CD4-positive, alpha-beta T cell treated with Interleukin-15 for 4 hours (primary cell): ENCODE data around the gene SLC24A4.

ENCODE experiments used
- DNase-seq: peaks from one replicate; pipeline ENCODE4 v3.0.0-alpha.2; 2020; ENCODE audit warnings: low spot score

Gene SLC24A4

GRCh38 chr14:92481386-92481785, 158.4 kb downstream of the SLC24A4 start:
- no peak for DNase-seq

GRCh38 chr14:92481811-92482555, 159.0 kb downstream of the SLC24A4 start:
- DNase-seq = no peak

GRCh38 chr14:92482621-92483319, 159.8 kb downstream of the SLC24A4 start:
- DNase-seq = no peak

- DNase-seq = no peak
These were observed 161.3 kb downstream of the SLC24A4 start for GRCh38 chr14:92484132-92484823.

GRCh38 chr14:92486881-92487280, 163.9 kb downstream of the SLC24A4 start:
- no peak for DNase-seq

DNA sequence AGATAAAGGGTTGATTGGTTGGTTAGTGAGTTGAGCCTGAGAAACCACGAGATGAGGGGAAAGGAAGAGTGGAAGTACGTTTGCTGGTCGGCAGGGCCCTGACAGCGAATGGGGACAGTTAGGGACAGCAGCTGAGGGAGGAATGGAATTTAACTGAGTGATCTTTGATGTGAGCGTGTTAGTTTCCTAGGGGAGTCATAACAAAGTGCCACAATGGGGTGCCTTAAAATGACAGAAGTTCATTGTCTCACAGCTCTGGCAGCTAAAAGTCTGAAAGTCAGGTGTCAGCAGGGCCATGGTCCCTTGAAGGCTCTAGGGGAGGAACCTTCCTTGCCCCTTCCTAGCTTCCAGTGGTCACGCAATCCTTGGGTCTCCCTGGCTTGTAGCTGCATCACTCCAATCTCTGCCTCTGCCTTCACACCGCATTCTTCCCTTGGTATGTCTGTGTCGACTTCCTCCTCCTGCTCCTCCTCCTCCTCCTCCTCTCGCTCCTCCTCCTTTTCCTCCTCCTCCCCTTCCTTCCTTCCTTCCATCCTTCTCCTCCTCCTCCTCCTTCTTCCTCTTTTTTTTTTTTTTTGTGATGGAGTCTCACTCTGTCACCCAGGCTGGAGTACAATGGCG, 164.7 kb downstream of the SLC24A4 start:
- no peak for DNase-seq

DNA sequence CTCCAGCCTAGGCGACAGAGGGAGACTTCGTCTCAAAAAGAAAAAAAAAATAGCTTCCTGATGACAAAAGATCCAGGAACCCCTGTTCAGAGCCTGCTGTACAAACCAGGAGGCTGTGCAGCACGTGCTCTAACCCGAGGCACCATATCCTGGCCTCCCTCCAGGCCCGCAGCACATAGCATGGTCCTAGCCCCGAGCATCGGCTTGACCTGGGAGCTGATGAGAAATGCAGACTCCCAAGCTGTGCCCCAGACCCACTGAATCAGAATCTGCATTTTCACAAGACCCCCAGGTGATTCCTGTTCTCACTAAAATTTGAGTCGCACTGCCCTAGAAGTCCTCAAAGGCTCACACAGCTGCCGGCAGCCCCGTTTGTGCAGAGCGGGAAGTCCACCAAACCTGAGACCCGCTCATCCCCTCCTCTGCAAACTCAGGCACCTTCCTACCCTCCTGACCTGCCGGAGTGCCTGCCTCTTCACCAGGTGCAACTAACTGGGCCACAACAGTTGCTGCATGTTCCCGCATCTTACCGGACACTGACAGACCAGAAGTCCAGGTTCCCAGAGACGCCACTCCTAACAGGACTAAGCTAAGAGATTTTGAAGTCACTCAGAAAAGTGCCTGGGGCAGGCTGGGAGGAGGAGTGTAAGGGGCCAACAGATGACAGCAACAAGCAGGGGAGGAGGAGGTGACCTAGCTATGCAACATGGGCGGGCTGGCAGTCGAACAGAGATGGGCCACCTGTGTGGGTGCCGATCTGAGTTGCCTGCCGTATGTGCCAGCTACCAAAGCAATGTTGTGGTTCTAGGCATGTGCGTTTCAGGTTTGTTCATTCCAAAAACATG, 166.7 kb downstream of the SLC24A4 start:
- DNase-seq = no peak

DNA sequence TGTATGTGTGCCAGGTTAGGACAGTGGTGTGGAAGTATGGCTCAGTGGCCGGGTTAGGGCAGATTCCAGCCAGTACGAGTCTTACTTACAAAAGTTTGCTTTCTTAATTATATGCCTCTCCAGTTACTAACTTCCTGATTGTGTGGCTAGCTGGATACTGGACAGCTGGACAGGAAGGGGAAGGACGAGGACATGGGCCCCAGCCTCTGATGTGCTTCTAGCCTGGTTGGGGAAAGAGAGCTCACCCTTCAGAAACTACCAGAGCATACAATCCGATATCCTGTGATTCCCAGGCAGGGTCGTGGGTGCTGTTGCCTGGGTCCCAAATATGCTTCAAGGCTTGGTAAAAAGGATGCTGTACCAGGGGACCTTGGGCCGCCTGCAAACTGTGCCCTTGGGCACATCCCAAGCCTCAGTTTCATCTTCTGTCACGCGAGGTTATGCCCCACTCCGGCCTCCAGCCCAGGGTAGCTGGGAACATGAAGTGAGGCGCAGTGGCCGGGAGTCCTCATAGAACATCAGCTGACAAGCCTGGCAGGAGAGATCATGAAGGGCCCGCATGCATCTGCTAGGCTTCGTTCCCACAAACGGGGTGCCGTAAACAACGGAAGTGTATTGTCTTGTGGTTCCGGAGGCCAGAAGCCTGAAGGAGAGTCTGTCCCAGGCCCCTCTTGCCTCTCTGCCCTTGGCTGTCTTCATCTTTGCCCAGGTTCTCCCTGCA, 167.4 kb downstream of the SLC24A4 start:
- no peak for DNase-seq

- DNase-seq = no peak
These were observed 168.8 kb downstream of the SLC24A4 start for GRCh38 chr14:92491782-92492181.

- no peak for DNase-seq
These were observed 169.3 kb downstream of the SLC24A4 start for GRCh38 chr14:92492258-92492657.

- DNase-seq = no peak
These were observed 170.1 kb downstream of the SLC24A4 start for GRCh38 chr14:92493024-92493423.

- DNase-seq = no peak
These were observed 170.5 kb downstream of the SLC24A4 start for GRCh38 chr14:92493492-92493891.

DNA sequence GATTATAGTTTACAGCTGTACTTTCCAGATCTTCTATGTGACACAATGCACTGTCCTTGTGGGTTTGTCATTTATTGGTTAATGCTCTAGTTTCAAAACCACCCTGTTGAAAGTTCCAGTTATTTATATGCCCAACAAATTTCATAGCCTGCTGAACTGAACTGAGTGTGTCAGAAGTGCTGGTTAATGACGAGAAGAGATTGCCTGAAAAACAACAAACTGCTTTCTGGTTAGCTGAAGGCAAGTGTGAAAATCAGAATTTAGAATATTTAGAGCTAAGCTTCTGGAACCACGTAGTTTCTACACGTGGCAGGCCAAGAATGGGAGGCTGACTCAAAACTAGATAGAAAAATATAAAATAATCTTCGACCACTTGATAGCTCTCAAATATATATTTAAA, 171.5 kb downstream of the SLC24A4 start:
- no peak for DNase-seq

- DNase-seq = no peak
These were observed 172.1 kb downstream of the SLC24A4 start for GRCh38 chr14:92495027-92495426.

DNA sequence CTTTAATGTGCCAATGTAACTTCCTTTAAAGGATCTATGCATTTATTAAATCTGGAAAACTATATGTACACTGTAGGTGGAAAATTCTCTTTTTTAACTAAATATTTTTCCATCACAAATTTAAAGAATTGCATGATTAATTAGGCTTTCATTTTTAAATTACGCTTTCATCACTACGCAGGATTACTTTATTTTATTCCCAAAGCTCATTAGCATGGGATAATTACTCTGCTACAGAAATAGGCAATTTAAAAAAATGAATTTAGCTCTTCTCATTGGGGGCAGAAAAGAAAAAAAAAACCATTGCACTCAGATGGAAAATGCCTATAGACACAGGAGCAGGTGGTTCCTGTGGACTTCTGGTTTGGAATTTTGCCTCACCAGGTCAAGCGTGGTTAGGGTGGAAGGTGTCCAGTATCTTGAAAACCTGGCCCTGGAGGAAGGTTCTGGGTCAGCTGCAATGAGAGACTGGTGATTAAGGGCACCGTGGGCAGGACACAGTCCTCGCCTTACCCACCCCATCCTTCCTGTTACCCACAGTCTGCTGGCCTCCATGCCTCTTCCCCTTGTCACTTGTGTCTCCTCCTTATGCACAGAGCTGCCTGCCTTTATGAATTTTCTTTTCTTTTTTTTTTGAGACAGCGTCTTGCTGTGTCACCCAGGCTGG, 173.4 kb downstream of the SLC24A4 start:
- no peak for DNase-seq

GRCh38 chr14:92497391-92497790, 174.4 kb downstream of the SLC24A4 start:
- no peak for DNase-seq

- DNase-seq = no peak
These were observed 176.3 kb downstream of the SLC24A4 start for GRCh38 chr14:92499234-92499633.

DNA sequence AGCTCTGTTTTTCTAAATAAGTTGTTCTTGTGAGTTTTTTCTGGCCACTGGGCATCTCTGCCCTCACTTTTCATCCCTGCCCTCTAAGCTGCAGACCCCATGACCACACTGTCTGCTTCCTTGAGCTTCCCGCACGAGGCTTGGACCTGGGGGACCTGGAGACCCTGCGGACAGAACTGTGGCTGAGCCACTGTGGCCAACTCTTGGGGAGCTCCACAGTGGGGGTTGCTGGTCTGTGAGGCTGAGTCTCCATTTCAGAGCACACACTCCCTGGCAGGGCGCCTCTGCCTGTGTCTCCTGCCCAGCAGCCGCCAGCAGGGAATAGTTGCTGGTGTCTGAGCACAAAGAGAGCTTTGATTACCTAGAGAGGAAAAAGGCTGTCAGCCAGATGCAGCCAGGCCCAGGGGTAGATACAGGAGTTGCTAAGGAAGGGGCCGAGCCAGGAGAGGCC, 177.6 kb downstream of the SLC24A4 start:
- no peak for DNase-seq

DNA sequence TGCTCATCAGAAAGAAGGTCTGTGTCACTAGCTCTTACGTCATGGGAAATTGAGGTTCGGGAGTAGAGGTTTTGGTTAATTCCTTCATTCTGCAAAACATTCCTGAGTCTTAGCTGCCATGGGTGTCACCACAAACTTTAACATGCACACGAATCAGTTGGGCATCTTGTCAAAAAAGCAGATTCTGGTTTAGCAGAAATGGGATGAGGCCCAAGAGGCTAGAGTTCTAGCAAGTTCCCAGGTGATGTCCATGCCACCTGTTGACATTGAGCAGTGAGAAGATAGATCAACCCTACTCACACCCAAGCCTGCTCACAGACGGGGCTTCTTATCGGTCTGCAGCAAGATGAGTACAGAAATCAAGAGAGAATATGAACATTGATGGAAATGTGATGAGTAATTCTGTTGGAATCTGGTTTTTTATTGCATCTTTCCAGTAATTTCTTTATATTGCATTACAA, 179.0 kb downstream of the SLC24A4 start:
- no peak for DNase-seq
